GM21390 (cell line): ENCODE data around the gene BICC1.

Experiments
- ATAC-seq: cut with Tn5 transposase; IDR thresholded peaks from one replicate; pipeline ENCODE4 v1.9.1; 2021; ENCODE audit not compliant: unreplicated experiment

BICC1 gene

GRCh38 chr10:58514111-58514770 is 1.6 kb downstream of the BICC1 start:
- no peak for ATAC-seq

- no peak for ATAC-seq
Measured at GRCh38 chr10:58515291-58515941, 2.7 kb downstream of the BICC1 start.

DNA sequence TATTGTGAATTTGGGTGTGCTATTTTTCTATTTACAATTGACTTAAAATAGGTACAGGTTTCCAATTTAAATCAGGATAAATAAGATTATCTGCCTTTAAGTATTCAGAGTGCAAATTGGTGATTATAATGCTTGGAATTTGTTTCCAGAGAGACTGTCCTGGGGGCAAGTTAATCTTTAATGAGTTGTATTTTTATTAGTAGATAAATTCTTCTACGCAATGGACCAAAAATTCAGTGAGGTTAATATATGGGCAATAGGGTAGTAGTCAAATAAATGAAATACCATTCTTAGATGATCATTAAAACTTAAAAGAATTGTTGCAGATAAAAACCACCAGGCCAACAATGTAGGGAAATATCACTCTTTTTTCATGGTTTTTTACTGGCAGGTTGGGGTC is 3.4 kb downstream of the BICC1 start:
- ATAC-seq = no peak

GRCh38 chr10:58516671-58517070 is 4.0 kb downstream of the BICC1 start:
- ATAC-seq = no peak

- no peak for ATAC-seq
Measured at GRCh38 chr10:58517081-58517480, 4.4 kb downstream of the BICC1 start.

DNA sequence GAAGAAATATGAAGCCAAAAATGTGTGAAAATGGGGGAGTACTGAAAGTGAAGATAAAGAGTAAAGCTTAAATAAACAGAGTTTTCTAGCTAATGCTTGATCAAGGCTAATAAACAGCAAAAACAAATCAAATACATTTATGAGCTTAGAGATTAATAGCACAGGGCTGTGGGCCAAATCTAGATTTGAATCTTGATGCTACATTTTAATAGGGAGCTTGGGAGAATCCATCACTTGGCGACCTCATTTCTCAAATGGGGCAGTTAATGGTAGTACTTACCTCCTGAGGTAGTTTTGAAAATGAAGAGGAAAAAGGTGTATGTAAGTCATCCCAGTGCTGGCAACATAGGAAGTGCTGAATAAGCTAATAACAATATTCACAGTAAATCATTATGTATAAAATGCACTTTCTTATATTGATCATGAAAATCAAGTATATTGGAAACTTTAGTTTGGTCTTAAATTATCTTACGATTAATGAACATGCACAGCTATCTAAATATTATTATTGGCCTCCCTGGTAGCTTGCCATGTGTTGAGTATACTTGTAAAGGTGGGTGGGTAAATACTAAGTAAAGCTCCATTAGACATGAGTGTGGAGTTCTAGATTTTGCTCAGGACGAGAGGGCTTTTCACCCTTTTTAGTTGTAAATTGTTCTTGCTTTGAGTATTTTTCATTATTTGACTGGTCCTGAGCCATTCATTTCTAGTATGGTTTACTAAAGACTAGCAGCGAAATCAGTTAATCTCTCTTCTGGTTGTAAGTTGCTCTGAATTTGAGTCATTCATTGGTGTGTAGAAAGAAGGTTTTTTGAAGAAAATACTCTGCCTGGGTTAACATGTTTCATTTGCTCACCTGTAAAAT is 5.1 kb downstream of the BICC1 start:
- no peak for ATAC-seq

DNA sequence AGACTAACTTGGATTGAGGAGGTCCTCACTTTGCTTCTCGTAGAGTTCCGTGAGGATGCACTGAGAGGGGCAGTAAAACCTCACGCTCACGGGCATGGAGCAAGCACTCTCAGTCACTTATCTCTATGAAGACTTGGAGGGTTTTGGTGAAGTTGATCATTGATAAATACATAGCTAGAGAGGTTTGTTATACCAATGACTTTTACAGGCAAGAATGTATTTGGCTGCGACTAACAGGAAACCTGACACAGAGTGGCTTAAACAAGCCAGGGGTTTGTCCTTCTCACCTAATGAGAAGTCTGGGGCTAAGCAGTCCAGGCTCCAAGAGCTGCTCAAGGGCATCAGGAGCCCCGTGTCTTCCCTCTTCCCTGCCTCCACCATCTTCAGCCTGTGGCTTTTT is 6.1 kb downstream of the BICC1 start:
- no peak for ATAC-seq

DNA sequence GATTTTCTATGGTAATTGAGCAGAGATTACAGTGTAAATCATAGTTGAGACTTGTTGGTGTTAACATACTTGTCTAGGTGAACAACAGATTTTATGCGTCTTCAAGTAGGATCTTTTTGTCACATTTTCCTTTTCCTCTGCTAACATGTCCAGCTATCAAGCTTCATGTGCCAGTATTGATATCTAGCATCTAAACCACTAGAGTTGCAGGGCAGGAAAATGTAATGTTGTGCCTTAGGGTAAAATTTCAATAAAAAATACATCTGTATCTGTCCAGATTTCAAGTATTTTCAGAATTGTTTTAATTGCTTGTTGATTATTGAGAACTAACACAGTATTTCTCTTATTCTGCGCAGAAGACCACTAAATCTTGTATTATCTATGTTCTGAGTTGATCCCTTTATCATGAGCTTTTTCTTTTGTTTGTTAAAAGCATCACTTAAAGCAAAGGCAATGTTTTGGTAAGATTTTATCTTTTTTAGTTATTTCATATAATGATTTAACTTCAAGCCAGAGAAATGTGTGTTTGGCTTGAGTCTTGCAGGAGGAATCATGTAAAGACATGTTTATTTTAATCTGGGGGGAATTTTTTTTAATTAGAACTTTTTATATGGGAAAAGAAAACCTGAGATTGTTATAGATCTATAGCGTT is 16.5 kb downstream of the BICC1 start:
- no peak for ATAC-seq

DNA sequence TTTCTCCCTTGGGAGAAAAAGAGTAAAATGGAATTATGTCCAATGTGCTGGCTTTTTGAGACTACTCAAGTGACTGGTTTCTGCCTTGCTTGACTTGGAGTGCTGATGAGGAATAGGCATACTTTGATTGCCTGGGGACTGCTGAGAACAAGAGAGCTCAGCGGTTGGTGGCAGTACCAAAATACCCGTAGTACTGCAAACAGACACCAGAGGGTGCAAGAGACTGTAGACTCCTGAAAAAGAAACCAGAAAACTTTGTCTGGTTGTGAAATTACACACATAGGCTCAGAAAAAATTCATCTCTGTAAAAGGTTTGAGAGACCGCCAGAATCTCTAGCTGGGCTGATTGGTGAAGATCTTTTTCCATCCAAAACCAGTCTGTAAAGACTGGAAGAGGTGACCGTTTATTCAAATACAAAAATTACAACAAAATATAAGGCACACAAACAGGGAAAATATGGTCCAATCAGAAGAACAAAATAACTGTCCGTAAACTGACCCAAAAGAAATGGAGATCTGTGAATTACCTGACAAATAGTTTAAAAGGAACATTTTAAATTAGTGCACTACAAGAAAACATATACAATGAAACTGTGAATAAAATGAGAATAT is 18.5 kb downstream of the BICC1 start:
- ATAC-seq = peak; percentile 97

DNA sequence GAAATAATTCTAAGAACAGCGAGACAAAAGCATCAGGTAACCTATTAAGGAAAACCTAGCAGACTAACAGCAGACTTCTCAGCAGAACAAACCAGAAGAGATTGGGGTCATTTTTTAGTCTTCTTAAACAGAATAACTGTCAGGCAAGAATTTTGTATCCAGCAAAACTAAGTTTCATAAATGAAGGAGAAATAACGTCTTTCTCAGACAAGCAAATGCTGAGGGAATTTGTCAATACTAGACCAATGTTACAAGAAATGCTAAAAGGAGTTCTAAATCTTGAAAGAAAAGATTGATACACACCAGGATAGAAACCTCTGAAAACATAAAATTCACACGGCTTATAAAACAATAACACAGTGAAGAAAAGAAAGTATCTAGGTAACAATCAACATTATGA is 22.6 kb downstream of the BICC1 start:
- ATAC-seq = no peak

- ATAC-seq = no peak
Measured at GRCh38 chr10:58543141-58543540, 30.5 kb downstream of the BICC1 start.

DNA sequence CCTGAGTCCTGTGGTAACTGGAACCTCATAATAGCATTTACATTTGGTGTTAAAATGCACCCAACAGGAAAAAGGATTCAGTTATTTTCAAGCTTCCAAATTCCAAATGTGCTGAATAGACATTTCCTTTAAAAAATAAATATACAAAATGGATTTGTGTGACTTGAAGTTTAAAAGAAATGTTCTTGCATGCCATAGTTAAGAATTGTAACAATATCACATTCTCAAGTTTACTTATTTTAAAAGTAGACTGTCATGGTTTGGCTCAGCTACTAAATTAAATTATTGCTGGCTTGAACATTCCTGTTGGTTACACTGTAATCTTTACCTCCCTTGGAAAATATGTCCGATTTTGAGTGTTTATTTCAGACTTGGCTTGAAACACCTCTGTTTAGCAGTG is 31.5 kb downstream of the BICC1 start:
- ATAC-seq = no peak

DNA sequence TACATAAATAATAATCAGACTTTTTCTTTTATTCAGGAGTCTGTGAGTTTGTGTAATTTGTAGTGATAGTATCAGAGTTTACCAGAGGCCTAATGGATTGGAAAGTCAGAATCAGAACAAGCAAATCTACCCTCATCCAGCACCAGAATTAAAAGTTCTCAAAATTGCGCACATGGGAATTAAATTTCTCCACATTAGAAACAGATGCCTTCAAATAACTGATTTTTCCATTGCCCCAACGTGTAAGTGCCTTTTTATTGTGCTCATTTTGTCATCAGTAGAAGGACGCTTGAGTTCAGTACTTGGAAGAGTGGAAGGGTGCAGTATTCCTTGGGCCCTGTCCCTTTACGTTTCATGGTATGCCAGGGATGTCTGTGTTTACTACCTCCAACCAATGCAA is 32.8 kb downstream of the BICC1 start:
- ATAC-seq = no peak

- no peak for ATAC-seq
Measured at GRCh38 chr10:58546137-58546536, 33.5 kb downstream of the BICC1 start.

DNA sequence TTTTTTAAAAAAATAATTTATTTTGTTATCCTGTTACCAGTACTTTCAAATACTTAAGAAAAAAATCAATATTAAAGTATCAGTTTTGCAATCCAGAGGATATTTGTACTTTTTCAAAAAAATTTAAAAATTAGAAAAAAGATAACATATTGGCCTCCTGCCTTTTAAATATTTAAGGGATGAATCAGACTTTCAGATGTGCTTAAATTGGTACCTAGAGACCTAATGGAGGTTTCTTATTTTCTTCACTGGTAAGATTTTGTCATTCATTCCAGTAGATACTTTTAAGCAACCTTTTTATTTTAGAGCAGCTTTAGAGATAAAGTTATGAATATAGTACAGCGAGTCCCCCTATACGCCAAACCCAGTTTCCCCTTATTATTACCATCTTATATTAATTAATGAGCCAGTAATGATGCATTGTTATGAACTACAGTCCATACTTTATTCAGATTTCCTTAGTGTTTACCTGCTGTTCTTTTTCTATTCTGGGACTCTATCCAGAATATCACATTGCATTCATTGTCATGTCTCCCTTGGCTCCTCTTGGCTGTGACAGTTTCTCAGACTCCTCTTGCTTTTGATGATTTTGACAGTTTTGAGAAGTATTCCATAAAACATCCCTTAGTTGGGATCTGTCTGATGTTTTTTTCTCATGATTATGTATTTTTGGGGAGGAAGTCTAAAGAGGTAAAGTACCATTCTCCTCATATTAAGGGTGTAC is 34.2 kb downstream of the BICC1 start:
- no peak for ATAC-seq

GRCh38 chr10:58547963-58548362 is 35.3 kb downstream of the BICC1 start:
- ATAC-seq = no peak

DNA sequence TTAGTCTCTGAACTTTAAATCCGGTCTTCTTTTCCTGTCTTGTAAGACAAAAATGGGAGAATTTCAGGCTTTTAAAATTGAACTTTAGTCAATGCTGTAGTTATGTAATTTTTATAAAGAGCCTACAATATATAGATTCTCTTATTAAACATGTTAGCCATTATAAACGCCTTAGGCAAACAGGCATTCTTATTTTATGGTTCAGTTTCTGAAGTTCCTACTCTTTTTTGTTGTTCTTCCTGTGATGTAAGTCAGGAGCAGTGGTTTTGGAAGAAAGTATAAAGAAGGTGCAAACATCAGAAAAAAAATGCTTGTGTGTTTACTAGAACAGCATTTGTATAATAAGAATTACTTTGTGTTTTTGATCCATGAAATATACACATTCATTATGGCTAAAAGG is 41.6 kb downstream of the BICC1 start:
- no peak for ATAC-seq

- ATAC-seq = no peak
Measured at GRCh38 chr10:58555170-58555929, 42.7 kb downstream of the BICC1 start.

DNA sequence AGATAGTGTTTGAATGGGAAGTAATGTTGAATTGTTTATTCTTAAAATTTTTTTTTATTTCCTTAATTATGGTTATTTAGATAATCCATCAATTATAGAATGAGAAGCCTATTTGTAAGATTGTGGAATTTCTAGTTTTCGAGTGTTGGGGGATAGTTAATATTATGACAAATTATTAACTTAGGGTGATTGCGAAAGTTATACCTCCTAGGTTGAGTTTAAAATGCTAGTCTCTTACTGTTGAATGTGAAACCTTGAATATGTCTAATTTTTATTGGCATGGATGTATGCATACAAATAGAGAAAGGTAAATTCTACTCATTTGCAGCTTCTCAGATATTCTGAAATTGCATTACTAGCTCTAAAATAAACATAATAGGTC is 43.2 kb downstream of the BICC1 start:
- ATAC-seq = no peak
